ENCODE measurements around the gene TSPAN16. TPM values are rescaled to one million over a fixed set of nuclear protein-coding genes. Genes with fewer than 3 reads are reported as not detected.

TSPAN16 gene
- total RNA-seq, 1 donor from 2014 or later, result not detected

- DNase-seq (ENCODE audit: low spot score), result no peak
- intact Hi-C loops (cut with DNase I), result no loop called here
Measured at GRCh38 chr19:11361771-11362731, 66.1 kb downstream of the TSPAN16 start.

- intact Hi-C loops (cut with DNase I), result no loop called here
Measured at GRCh38 chr19:11363881-11364280, 67.9 kb downstream of the TSPAN16 start.

DNA sequence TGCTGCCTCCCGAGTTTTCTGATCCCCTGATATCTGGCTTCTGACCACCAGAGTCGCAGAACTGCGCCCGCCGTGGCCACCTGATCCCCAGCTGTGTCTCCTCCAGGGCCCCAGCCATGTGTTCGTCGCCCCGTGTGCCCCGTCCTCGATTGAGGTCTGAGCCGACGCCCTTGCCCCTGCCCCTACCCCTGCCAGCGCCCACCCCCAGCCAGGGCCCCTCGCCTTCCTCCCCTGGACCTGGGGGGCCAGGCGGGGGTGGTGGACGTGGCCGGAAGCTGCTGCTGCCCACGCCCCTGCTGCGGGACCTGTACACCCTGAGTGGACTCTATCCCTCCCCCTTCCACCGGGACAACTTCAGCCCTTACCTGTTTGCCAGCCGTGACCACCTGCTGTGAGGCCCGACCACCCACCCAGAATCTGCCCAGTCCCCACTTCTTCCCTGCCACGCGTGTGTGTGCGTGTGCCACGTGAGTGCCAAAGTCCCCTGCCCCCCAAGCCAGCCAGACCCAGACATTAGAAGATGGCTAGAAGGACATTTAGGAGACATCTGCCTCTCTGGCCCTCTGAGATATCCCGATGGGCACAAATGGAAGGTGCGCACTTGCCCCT is 68.4 kb downstream of the TSPAN16 start:
- intact Hi-C loops (cut with DNase I), result no loop called here
- DNase-seq (ENCODE audit: low spot score), result no peak

More at GRCh38 chr19:11363881-11364280, 67.9 kb downstream of the TSPAN16 start:
- DNase-seq (ENCODE audit: low spot score), result no peak

DNA sequence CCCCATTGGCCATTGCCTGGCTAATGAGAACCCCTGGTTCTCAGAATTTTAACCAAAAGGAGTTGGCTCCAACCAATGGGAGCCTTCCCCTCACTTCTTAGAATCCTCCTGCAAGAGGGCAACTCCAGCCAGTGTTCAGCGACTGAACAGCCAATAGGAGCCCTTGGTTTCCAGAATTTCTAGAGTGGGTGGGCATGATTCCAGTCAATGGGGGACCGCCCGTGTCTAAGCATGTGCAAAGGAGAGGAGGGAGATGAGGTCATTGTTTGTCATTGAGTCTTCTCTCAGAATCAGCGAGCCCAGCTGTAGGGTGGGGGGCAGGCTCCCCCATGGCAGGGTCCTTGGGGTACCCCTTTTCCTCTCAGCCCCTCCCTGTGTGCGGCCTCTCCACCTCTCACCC is 69.0 kb downstream of the TSPAN16 start:
- intact Hi-C loops (cut with DNase I), result no loop called here
- DNase-seq (ENCODE audit: low spot score), result no peak

Other genes with a start within 250 kb of the TSPAN16 start
- gene LDLR, start 206.7 kb upstream of the TSPAN16 start, total RNA-seq, result 22.1 TPM
- gene SPC24, start 140.4 kb upstream of the TSPAN16 start, total RNA-seq, result 3.8 TPM
- 499 TPM for gene KANK2, start 98.6 kb upstream of the TSPAN16 start, total RNA-seq
- not detected for gene ANGPTL8, start 56.5 kb upstream of the TSPAN16 start, total RNA-seq
- 50.5 TPM for gene DOCK6, start 33.6 kb upstream of the TSPAN16 start, total RNA-seq
- 7.4 TPM for gene RAB3D, start 43.5 kb downstream of the TSPAN16 start, total RNA-seq
- 75.7 TPM for gene TMEM205, start 50.1 kb downstream of the TSPAN16 start, total RNA-seq
- 24.2 TPM for gene CCDC159, start 50.4 kb downstream of the TSPAN16 start, total RNA-seq
- gene PLPPR2, start 59.3 kb downstream of the TSPAN16 start, total RNA-seq, result 19.3 TPM
- gene SWSAP1, start 78.5 kb downstream of the TSPAN16 start, total RNA-seq, result 1.3 TPM
- 5.6 TPM for gene EPOR, start 88.2 kb downstream of the TSPAN16 start, total RNA-seq
- gene RGL3, start 123.2 kb downstream of the TSPAN16 start, total RNA-seq, result 5.8 TPM
- gene ODAD3, start 139.0 kb downstream of the TSPAN16 start, total RNA-seq, result 0.43 TPM
- 100 TPM for gene PRKCSH, start 139.5 kb downstream of the TSPAN16 start, total RNA-seq
- 0.89 TPM for gene ELAVL3, start 184.9 kb downstream of the TSPAN16 start, total RNA-seq
- 5.3 TPM for gene ZNF653, start 209.7 kb downstream of the TSPAN16 start, total RNA-seq
- gene ECSIT, start 233.0 kb downstream of the TSPAN16 start, total RNA-seq, result 92.9 TPM
- gene CNN1, start 242.7 kb downstream of the TSPAN16 start, total RNA-seq, result 236 TPM

All from cardiac septum (tissue), 1 donor.